SK-N-SH (cell line): ENCODE results near the gene TRIP6. TPM values are rescaled to one million over a fixed set of nuclear protein-coding genes. Genes with fewer than 3 reads are reported as not detected.
"Not testable (repeated sequence)": the region's sequence is repeated elsewhere in the genome, so short reads cannot be mapped to it uniquely, and the experiment has no call there.

Experiments
- CTCF ChIA-PET: fragments of 300-600, 350-600 bp; formaldehyde crosslinking; extraction: SDS; loops from one replicate; lab custom pipeline; 2021; lab: Yijun Ruan, JAX
- POLR2A ChIA-PET: fragments of 350-600 bp; sonication (Branson Sonifier 250); formaldehyde crosslinking; extraction: SDS; loops from one replicate; lab custom pipeline; 2020; ENCODE audit warnings: antibody characterized with exemption, inconsistent platforms; lab: Yijun Ruan, JAX
- DNase-seq: peaks from one replicate; pipeline ENCODE4 v3.0.0; 2012
- H2AFZ ChIP-seq: fragments of 200-600 bp; sonication (generic); 2 replicates; pipeline ENCODE4 v1.8.1; 2016; ENCODE audit warnings: antibody characterized with exemption, mild to moderate bottlenecking, low read depth
- H3F3A ChIP-seq: fragments of 200-600 bp; sonication (generic); replicated peaks from 2 replicates; pipeline ENCODE3; 2016; ENCODE audit warnings: antibody characterized with exemption, mild to moderate bottlenecking; ENCODE audit not compliant: insufficient read depth
- H3K27ac ChIP-seq, 2 experiments: fragments of 200-500 bp in 1 of 2; fragments of 200-600 bp in 1 of 2; sonication (Bioruptor generic) in 1 of 2; sonication (generic), shearing (Covaris generic) in 1 of 2; 2 replicates each; pipeline versions ENCODE4 v1.5.1 to v1.6.1; 2014 to 2016; ENCODE audit warnings: low read depth in 2 of 2, inconsistent platforms in 1 of 2, low read length in 1 of 2, mild to moderate bottlenecking in 1 of 2, mixed read lengths in 1 of 2
- H3K27me3 ChIP-seq: fragments of 200-600 bp; sonication (generic), shearing (Covaris generic); 2 replicates; pipeline ENCODE4 v1.6.1; 2016; ENCODE audit warnings: mixed run types; ENCODE audit not compliant: insufficient read depth
- H3K36me3 ChIP-seq, 2 experiments: fragments of 200-500 bp in 1 of 2; fragments of 200-600 bp in 1 of 2; sonication (Bioruptor generic) in 1 of 2; sonication (generic) in 1 of 2; replicated peaks in 1 of 2; 2 replicates each; pipeline versions ENCODE3 to v1.5.1; 2014 to 2016; ENCODE audit warnings: low read length in 1 of 2, mild to moderate bottlenecking in 1 of 2; ENCODE audit not compliant: insufficient read depth in 2 of 2, control insufficient read depth in 1 of 2
- H3K4me1 ChIP-seq, 2 experiments: fragments of 200-500 bp in 1 of 2; fragments of 200-600 bp in 1 of 2; sonication (Bioruptor generic) in 1 of 2; sonication (generic), shearing (Covaris generic) in 1 of 2; 2 replicates each; pipeline versions ENCODE4 v1.5.1 to v1.6.1; 2014 to 2016; ENCODE audit warnings: low read depth in 1 of 2, low read length in 1 of 2, mixed run types in 1 of 2; ENCODE audit not compliant: insufficient read depth in 2 of 2, control insufficient read depth in 1 of 2
- H3K4me2 ChIP-seq: fragments of 200-600 bp; sonication (generic), shearing (Covaris generic); 2 replicates; pipeline ENCODE4 v1.6.1; 2017; ENCODE audit warnings: mixed run types
- H3K4me3 ChIP-seq, 2 experiments: fragments of 200-500 bp in 1 of 2; fragments of 200-600 bp in 1 of 2; sonication (Bioruptor generic) in 1 of 2; sonication (generic), shearing (Covaris generic) in 1 of 2; 2 replicates each; pipeline versions ENCODE4 v1.5.1 to v1.8.1; 2014 to 2016; ENCODE audit warnings: low read depth in 2 of 2, inconsistent platforms in 1 of 2, low read length in 1 of 2, mild to moderate bottlenecking in 1 of 2, mixed read lengths in 1 of 2, moderate library complexity in 1 of 2
- H3K79me2 ChIP-seq: fragments of 200-600 bp; sonication (generic); 2 replicates; pipeline ENCODE4 v1.8.1; 2017; ENCODE audit warnings: mild to moderate bottlenecking; ENCODE audit not compliant: insufficient read depth
- H3K9ac ChIP-seq: fragments of 200-600 bp; sonication (generic); 2 replicates; pipeline ENCODE4 v1.6.1; 2017; ENCODE audit warnings: mixed run types
- H3K9me2 ChIP-seq: fragments of 200-600 bp; sonication (generic); 2 replicates; pipeline ENCODE4 v1.6.1; 2017; ENCODE audit warnings: mixed run types
- H3K9me3 ChIP-seq: fragments of 200-600 bp; sonication (generic); 2 replicates; pipeline ENCODE4 v1.6.1; 2017; ENCODE audit warnings: mixed run types, mild to moderate bottlenecking, moderate library complexity
- H4K20me1 ChIP-seq: fragments of 200-600 bp; sonication (generic); 2 replicates; pipeline ENCODE4 v1.6.1; 2017; ENCODE audit warnings: mild to moderate bottlenecking, mixed run types; ENCODE audit not compliant: insufficient read depth
- CHD2 ChIP-seq: fragments of 150-350 bp; IDR thresholded peaks from 2 replicates; pipeline ENCODE4 v1.6.1; 2018; ENCODE audit warnings: low read length; ENCODE audit not compliant: partially characterized antibody
- EP300 ChIP-seq, 2 experiments: IDR thresholded peaks; 2 replicates each; pipeline versions ENCODE4 v1.4.0 to v1.6.1; 2012; ENCODE audit warnings: borderline replicate concordance in 1 of 2, low read depth in 1 of 2, low read length in 1 of 2
- EZH2phosphoT487 ChIP-seq: fragments of 200-600 bp; sonication (generic); IDR thresholded peaks from 2 replicates; pipeline ENCODE4 v1.6.1; 2017; ENCODE audit warnings: low read depth, mixed run types, mild to moderate bottlenecking, antibody characterized with exemption, moderate library complexity, borderline replicate concordance
- GATA2 ChIP-seq: sonication (generic); formaldehyde crosslinking; IDR thresholded peaks from 2 replicates; pipeline ENCODE4 v1.5.0; 2020; ENCODE audit warnings: mild to moderate bottlenecking, missing genetic modification reagents
- MEF2A ChIP-seq: IDR thresholded peaks from 2 replicates; pipeline ENCODE4 v1.4.0; 2012; ENCODE audit warnings: low read depth, borderline replicate concordance
- MXI1 ChIP-seq: IDR thresholded peaks from 2 replicates; pipeline ENCODE4 v1.6.1; 2012; ENCODE audit warnings: mild to moderate bottlenecking, low read depth, low read length, improper control_type of control experiment
- NFIC ChIP-seq: IDR thresholded peaks from 2 replicates; pipeline ENCODE4 v1.4.0; 2012; ENCODE audit warnings: borderline replicate concordance
- POLR2AphosphoS5 ChIP-seq: IDR thresholded peaks from 2 replicates; pipeline ENCODE4 v1.6.1; 2012; ENCODE audit warnings: low read depth, low read length
- RAD21 ChIP-seq: IDR thresholded peaks from 2 replicates; pipeline ENCODE4 v1.6.1; 2012; ENCODE audit warnings: mild to moderate bottlenecking, low read length
- RCOR1 ChIP-seq: fragments of 150-350 bp; IDR thresholded peaks from 2 replicates; pipeline ENCODE4 v1.6.1; 2017; ENCODE audit warnings: antibody characterized with exemption, low read length
- RXRA ChIP-seq: IDR thresholded peaks from 2 replicates; pipeline ENCODE4 v1.4.0; 2012; ENCODE audit warnings: low read depth, mild to moderate bottlenecking, borderline replicate concordance
- SIN3A ChIP-seq: IDR thresholded peaks from 2 replicates; pipeline ENCODE4 v1.6.1; 2012; ENCODE audit warnings: low read depth, mild to moderate bottlenecking, low read length, moderate library complexity, borderline replicate concordance
- SMC3 ChIP-seq: IDR thresholded peaks from 2 replicates; pipeline ENCODE4 v1.6.1; 2012; ENCODE audit warnings: low read depth, low read length, improper control_type of control experiment
- TAF1 ChIP-seq: IDR thresholded peaks from 2 replicates; pipeline ENCODE4 v1.6.1; 2012; ENCODE audit warnings: low read depth, mild to moderate bottlenecking, low read length, moderate library complexity, borderline replicate concordance
- TEAD4 ChIP-seq: IDR thresholded peaks from 2 replicates; pipeline ENCODE4 v1.4.0; 2012; ENCODE audit warnings: mild to moderate bottlenecking, borderline replicate concordance; ENCODE audit not compliant: insufficient read depth
- WGBS: methylation state at CpG from one replicate; pipeline ENCODE4 v1.1.6; 2017; ENCODE audit warnings: low lambda C conversion rate; 5-methylcytosine and 5-hydroxymethylcytosine counted together
- polyA plus RNA-seq, 3 experiments: library from polyadenylated mRNA; depleted of rRNA; stranded (reverse); fragments of >200 nt; gene quantifications; 2 replicates each; pipeline ENCODE4 v1.2.3, GENCODE V29; 2012
- TF ChIP-seq, protein P1 (sequence below): fragments of 200-600 bp; sonication (generic); IDR thresholded peaks from 2 replicates; pipeline ENCODE4 v1.6.1; 2017; ENCODE audit warnings: antibody characterized with exemption, mild to moderate bottlenecking, moderate library complexity
- TF ChIP-seq, protein P2 (sequence below): IDR thresholded peaks from 2 replicates; pipeline ENCODE4 v1.6.1; 2012; ENCODE audit warnings: mild to moderate bottlenecking, low read depth, low read length, moderate library complexity

Gene TRIP6
- polyA plus RNA-seq, 1 of the 3 experiments (the other 2 are of a cell fraction), result 6.5 TPM

GRCh38 chr7:100902638-100903037 is 35.5 kb downstream of the TRIP6 start:
- no peaks in the 10 kb centered on the region for H3K9me3 ChIP-seq
- ChIA-PET POLR2A (interaction anchor here (0.9 kb wide), 1 partner anchor 169 kb away, joined by 3 read pairs; no protein-coding TSS in a partner anchor), CTCF (interaction anchor here (0.6 to 10.3 kb wide), 5 partner anchors 8 to 923 kb away, joined by 3 to 122 read pairs (median 5); partner anchors contain the start of gene ACHE)
- no peaks in the 10 kb centered on the region for H4K20me1 ChIP-seq
- 35% methylated on average over 7 of the region's 7 CpGs for WGBS
- no peaks in the 10 kb centered on the region for H3F3A ChIP-seq
- H3K4me1 ChIP-seq, result no peaks in the 10 kb centered on the region; a peak in 1 of 4 replicates
- no peak overlapping the region for H3K4me2 ChIP-seq
- H3K27me3 ChIP-seq, result peaks cover 57% of the 10 kb centered on the region
- H3K79me2 ChIP-seq, result no peaks in the 10 kb centered on the region
- no peaks in the 10 kb centered on the region for H3K9me2 ChIP-seq
- no peak for DNase-seq
- no peak overlapping the region for H3K27ac ChIP-seq
- H2AFZ ChIP-seq, result no peak overlapping the region
- H3K9ac ChIP-seq, result no peak overlapping the region
- no peaks in the 10 kb centered on the region for H3K36me3 ChIP-seq
- TF ChIP-seq SIN3A (no peak), POLR2AphosphoS5 (no peak), RAD21 (no peak), TEAD4 (no peak), RCOR1 (no peak), GATA2 (CRISPR knock-in tag) (no peak), CHD2 (no peak), MEF2A (no peak), RXRA (no peak), EP300 (IDR thresholded peaks at IDR 0.05; ENCODE audit: borderline replicate concordance in 1 of 2, low read depth in 1 of 2, low read length in 1 of 2) (no peak)
- TF ChIP-seq, protein P1, sequence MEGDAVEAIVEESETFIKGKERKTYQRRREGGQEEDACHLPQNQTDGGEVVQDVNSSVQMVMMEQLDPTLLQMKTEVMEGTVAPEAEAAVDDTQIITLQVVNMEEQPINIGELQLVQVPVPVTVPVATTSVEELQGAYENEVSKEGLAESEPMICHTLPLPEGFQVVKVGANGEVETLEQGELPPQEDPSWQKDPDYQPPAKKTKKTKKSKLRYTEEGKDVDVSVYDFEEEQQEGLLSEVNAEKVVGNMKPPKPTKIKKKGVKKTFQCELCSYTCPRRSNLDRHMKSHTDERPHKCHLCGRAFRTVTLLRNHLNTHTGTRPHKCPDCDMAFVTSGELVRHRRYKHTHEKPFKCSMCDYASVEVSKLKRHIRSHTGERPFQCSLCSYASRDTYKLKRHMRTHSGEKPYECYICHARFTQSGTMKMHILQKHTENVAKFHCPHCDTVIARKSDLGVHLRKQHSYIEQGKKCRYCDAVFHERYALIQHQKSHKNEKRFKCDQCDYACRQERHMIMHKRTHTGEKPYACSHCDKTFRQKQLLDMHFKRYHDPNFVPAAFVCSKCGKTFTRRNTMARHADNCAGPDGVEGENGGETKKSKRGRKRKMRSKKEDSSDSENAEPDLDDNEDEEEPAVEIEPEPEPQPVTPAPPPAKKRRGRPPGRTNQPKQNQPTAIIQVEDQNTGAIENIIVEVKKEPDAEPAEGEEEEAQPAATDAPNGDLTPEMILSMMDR, result no peak
- H3K4me3 ChIP-seq, result no peak overlapping the region

DNA sequence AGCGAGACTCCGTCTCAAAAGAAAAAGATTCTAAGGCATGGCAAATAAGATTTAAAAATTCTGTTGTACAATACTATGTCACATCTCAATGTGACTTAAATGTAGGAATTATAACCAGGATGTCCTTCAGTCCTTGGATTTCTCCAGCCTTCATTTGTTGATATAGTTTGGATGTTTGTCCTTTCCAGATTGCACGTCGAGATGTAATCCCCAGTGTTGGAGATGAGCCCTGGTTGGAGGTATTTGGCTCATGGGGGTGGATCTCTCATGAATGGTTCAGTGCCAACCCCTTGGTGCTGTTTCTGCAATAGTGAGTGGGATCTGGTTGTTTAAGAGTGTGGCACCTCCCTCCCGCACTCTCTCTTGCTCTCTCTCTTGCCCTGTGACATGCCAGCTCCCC is 41.3 kb downstream of the TRIP6 start:
- no peaks in the 10 kb centered on the region for H3K36me3 ChIP-seq
- H3K9me2 ChIP-seq, result no peaks in the 10 kb centered on the region
- ChIA-PET POLR2A (no interaction called here), CTCF (interaction anchor here (1.0 to 1.6 kb wide), 2 partner anchors 10 to 14 kb away, joined by 3 to 4 read pairs; no protein-coding TSS in a partner anchor)
- no peaks in the 10 kb centered on the region for H3K4me1 ChIP-seq
- no peaks in the 10 kb centered on the region for H3F3A ChIP-seq
- no peak overlapping the region for H2AFZ ChIP-seq
- no peaks in the 10 kb centered on the region for H4K20me1 ChIP-seq
- TF ChIP-seq EZH2phosphoT487 (no peak), NFIC (no peak), GATA2 (CRISPR knock-in tag) (no peak), TAF1 (no peak), RAD21 (no peak), MXI1 (no peak), SMC3 (no peak), RXRA (no peak), SIN3A (no peak), TEAD4 (no peak)
- TF ChIP-seq, protein P2, sequence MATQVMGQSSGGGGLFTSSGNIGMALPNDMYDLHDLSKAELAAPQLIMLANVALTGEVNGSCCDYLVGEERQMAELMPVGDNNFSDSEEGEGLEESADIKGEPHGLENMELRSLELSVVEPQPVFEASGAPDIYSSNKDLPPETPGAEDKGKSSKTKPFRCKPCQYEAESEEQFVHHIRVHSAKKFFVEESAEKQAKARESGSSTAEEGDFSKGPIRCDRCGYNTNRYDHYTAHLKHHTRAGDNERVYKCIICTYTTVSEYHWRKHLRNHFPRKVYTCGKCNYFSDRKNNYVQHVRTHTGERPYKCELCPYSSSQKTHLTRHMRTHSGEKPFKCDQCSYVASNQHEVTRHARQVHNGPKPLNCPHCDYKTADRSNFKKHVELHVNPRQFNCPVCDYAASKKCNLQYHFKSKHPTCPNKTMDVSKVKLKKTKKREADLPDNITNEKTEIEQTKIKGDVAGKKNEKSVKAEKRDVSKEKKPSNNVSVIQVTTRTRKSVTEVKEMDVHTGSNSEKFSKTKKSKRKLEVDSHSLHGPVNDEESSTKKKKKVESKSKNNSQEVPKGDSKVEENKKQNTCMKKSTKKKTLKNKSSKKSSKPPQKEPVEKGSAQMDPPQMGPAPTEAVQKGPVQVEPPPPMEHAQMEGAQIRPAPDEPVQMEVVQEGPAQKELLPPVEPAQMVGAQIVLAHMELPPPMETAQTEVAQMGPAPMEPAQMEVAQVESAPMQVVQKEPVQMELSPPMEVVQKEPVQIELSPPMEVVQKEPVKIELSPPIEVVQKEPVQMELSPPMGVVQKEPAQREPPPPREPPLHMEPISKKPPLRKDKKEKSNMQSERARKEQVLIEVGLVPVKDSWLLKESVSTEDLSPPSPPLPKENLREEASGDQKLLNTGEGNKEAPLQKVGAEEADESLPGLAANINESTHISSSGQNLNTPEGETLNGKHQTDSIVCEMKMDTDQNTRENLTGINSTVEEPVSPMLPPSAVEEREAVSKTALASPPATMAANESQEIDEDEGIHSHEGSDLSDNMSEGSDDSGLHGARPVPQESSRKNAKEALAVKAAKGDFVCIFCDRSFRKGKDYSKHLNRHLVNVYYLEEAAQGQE, result no peak
- TF ChIP-seq, all 33 proteins: peak for 0
- H3K4me3 ChIP-seq, result no peak overlapping the region
- no peaks in the 10 kb centered on the region for H3K9me3 ChIP-seq
- H3K27me3 ChIP-seq, result peaks cover 40% of the 10 kb centered on the region
- no peak for DNase-seq
- H3K4me2 ChIP-seq, result no peak overlapping the region
- WGBS, result 52% methylated on average over 5 of the region's 5 CpGs
- no peaks in the 10 kb centered on the region for H3K79me2 ChIP-seq
- H3K9ac ChIP-seq, result no peak overlapping the region
- H3K27ac ChIP-seq, result no peak overlapping the region

DNA sequence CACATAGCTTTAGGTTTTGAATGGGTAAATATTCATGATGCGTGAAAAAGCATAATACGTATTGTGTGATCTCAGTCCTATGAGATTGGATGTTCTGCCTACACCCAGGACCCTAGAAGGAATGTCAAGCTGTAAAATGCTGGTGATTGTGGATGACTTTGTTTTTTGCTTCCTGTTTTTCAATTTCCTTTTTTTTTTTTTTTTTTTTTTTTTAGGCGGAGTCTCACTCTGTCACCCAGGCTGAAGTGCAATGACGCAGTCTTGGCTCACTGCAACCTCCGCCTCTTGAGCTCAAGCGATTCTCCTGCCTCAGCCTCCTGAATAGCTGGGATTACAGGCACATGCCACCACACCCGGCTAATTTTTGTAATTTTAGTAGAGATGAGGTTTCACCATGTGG is 43.3 kb downstream of the TRIP6 start:
- CTCF ChIA-PET, result interaction anchor here (0.9 to 3.6 kb wide), 8 partner anchors 12 to 184 kb away, joined by 3 to 19 read pairs (median 6); partner anchors contain the start of gene ACHE

More for the DNA sequence above, 43.3 kb downstream of the TRIP6 start:
- H3K4me2 ChIP-seq, H4K20me1 ChIP-seq, H3K36me3 ChIP-seq, DNase-seq, H3K9ac ChIP-seq, H2AFZ ChIP-seq, H3F3A ChIP-seq, H3K27ac ChIP-seq, H3K4me3 ChIP-seq, H3K9me3 ChIP-seq, H3K4me1 ChIP-seq, H3K9me2 ChIP-seq, H3K79me2 ChIP-seq, POLR2A ChIA-PET: not testable (repeated sequence)
- WGBS, result 61% methylated on average over 7 of the region's 7 CpGs
- H3K27me3 ChIP-seq, result peaks cover 31% of the 10 kb centered on the region
